ENCODE measurements around the gene TMPRSS12.

The TMPRSS12 gene

GRCh38 chr12:50842637-50843493 lies at the start of gene TMPRSS12:
Gene TMPRSS12 (plus strand): TSS chr12:50842926. CDS start chr12:50842965, 39 bp downstream.
- no peaks in the 10 kb centered on the region for H3F3A ChIP-seq (ENCODE audit: control insufficient read depth, insufficient read depth)
- no peak within 1 kb of the TSS for H3K4me3 ChIP-seq (ENCODE audit: low read length)
- no peaks in the 10 kb centered on the region for H3K36me3 ChIP-seq (ENCODE audit: control insufficient read depth, low read length)
- H3K79me2 ChIP-seq (ENCODE audit: control insufficient read depth, low read length): no peaks in the 10 kb centered on the region
- H3K27me3 ChIP-seq (ENCODE audit: control insufficient read depth, low read length): peaks cover 24% of the 10 kb centered on the region
- no peaks in the 10 kb centered on the region for H3K9me2 ChIP-seq (replicated peaks; ENCODE audit: control insufficient read depth, low read length)
- H3K27ac ChIP-seq (ENCODE audit: low read depth, low read length): no peak within 1 kb of the TSS
- H3K4me1 ChIP-seq (ENCODE audit: control insufficient read depth, low read length): no peaks in the 10 kb centered on the region
- H3K9me3 ChIP-seq (ENCODE audit: control insufficient read depth, insufficient read depth, low read length): no peaks in the 10 kb centered on the region
- no peak within 1 kb of the TSS for H3K4me2 ChIP-seq (ENCODE audit: low read length)
- TF ChIP-seq EZH2phosphoT487 (IDR thresholded peaks at IDR 0.05; ENCODE audit: borderline replicate concordance, low read length): no peak
- TF ChIP-seq, protein P1, sequence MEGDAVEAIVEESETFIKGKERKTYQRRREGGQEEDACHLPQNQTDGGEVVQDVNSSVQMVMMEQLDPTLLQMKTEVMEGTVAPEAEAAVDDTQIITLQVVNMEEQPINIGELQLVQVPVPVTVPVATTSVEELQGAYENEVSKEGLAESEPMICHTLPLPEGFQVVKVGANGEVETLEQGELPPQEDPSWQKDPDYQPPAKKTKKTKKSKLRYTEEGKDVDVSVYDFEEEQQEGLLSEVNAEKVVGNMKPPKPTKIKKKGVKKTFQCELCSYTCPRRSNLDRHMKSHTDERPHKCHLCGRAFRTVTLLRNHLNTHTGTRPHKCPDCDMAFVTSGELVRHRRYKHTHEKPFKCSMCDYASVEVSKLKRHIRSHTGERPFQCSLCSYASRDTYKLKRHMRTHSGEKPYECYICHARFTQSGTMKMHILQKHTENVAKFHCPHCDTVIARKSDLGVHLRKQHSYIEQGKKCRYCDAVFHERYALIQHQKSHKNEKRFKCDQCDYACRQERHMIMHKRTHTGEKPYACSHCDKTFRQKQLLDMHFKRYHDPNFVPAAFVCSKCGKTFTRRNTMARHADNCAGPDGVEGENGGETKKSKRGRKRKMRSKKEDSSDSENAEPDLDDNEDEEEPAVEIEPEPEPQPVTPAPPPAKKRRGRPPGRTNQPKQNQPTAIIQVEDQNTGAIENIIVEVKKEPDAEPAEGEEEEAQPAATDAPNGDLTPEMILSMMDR (IDR thresholded peaks at IDR 0.05; ENCODE audit: low read depth, low read length, poor library complexity, severe bottlenecking): no peak
- no peaks in the 10 kb centered on the region for H4K20me1 ChIP-seq (ENCODE audit: control insufficient read depth, insufficient read depth, low read depth, low read length)

- Histone ChIP-seq H3F3A (ENCODE audit: control insufficient read depth, insufficient read depth) (no peaks in the 10 kb centered on the region), H3K9me2 (replicated peaks; ENCODE audit: control insufficient read depth, low read length) (no peaks in the 10 kb centered on the region), H3K27ac (ENCODE audit: low read depth, low read length) (no peak overlapping the region), H3K36me3 (ENCODE audit: control insufficient read depth, low read length) (peaks cover 54% of the 10 kb centered on the region), H3K4me2 (ENCODE audit: low read length) (no peak overlapping the region), H3K9me3 (ENCODE audit: control insufficient read depth, insufficient read depth, low read length) (peaks cover 18% of the 10 kb centered on the region), H3K4me3 (ENCODE audit: low read length) (no peak overlapping the region), H3K4me1 (ENCODE audit: control insufficient read depth, low read length) (no peaks in the 10 kb centered on the region), H4K20me1 (ENCODE audit: control insufficient read depth, insufficient read depth, low read depth, low read length) (no peaks in the 10 kb centered on the region), H3K79me2 (ENCODE audit: control insufficient read depth, low read length) (no peaks in the 10 kb centered on the region), H3K27me3 (ENCODE audit: control insufficient read depth, low read length) (no peaks in the 10 kb centered on the region)
- no peak for TF ChIP-seq EZH2phosphoT487 (IDR thresholded peaks at IDR 0.05; ENCODE audit: borderline replicate concordance, low read length)
- TF ChIP-seq, protein P1 (IDR thresholded peaks at IDR 0.05; ENCODE audit: low read depth, low read length, poor library complexity, severe bottlenecking): no peak
These were observed 42.8 kb upstream of the TMPRSS12 start for GRCh38 chr12:50799908-50800307.

DNA sequence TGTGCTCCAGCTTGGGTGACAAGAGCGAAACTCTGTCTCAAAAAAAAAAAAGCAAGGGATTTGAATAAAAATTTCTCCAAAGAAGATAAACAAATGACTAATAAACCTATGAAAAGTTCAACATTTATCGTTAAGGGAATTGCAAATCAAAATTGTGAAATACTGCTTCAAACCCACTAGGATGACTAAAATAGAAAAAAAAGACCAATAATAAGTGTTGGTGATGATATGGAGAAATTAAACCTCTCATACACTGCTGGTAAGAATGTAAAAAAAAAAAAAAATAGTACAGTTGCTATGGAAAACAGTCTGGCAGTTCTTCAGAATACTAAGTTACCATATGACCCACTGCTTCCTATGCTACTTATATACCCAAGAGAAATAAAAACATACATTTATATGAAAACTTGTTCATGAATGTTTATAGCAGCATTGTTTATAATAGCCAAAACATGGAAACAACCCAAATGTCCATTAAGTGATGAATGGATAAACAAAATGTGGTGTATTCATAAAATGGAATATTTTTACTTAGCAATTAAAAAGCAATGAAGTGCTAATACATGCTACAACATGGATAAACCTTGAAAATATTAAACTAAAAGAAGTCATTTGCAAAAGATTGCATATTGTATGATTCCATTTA lies 39.4 kb upstream of the TMPRSS12 start:
- Histone ChIP-seq H3K27ac (ENCODE audit: low read depth, low read length) (no peak overlapping the region), H3K4me3 (ENCODE audit: low read length) (no peak overlapping the region), H3F3A (ENCODE audit: control insufficient read depth, insufficient read depth) (no peaks in the 10 kb centered on the region), H3K9me2 (replicated peaks; ENCODE audit: control insufficient read depth, low read length) (no peaks in the 10 kb centered on the region), H3K79me2 (ENCODE audit: control insufficient read depth, low read length) (no peaks in the 10 kb centered on the region), H3K9me3 (ENCODE audit: control insufficient read depth, insufficient read depth, low read length) (peaks cover 18% of the 10 kb centered on the region), H3K27me3 (ENCODE audit: control insufficient read depth, low read length) (no peaks in the 10 kb centered on the region), H3K36me3 (ENCODE audit: control insufficient read depth, low read length) (peaks cover 31% of the 10 kb centered on the region), H3K4me1 (ENCODE audit: control insufficient read depth, low read length) (no peaks in the 10 kb centered on the region), H3K4me2 (ENCODE audit: low read length) (no peak overlapping the region), H4K20me1 (ENCODE audit: control insufficient read depth, insufficient read depth, low read depth, low read length) (no peaks in the 10 kb centered on the region)
- no peak for TF ChIP-seq EZH2phosphoT487 (IDR thresholded peaks at IDR 0.05; ENCODE audit: borderline replicate concordance, low read length)
- TF ChIP-seq, protein P1 (IDR thresholded peaks at IDR 0.05; ENCODE audit: low read depth, low read length, poor library complexity, severe bottlenecking): no peak

Measured in DOHH2 (cell line).